ENCODE measurements around the gene BCCIP. TPM values are rescaled to one million over a fixed set of nuclear protein-coding genes. Genes with fewer than 3 reads are reported as not detected.

Gene BCCIP
- total and polyA plus RNA-seq, 8 donors: 18.6 to 40.8 (median 28.3) TPM

GRCh38 chr10:125827133-125827532 lies 3.8 kb downstream of the BCCIP start:
- no peak overlapping the region for H3K27ac ChIP-seq
- H3K4me1 ChIP-seq: peaks cover 21 to 24% (median 23%) of the 10 kb centered on the region in 3 donors
- no peak for FAIRE-seq
- no peaks in the 10 kb centered on the region for H3K9me3 ChIP-seq
- intact Hi-C loops (cut with DNase I): no loop called here
- no peak for DNase-seq
- TF ChIP-seq, protein P1, sequence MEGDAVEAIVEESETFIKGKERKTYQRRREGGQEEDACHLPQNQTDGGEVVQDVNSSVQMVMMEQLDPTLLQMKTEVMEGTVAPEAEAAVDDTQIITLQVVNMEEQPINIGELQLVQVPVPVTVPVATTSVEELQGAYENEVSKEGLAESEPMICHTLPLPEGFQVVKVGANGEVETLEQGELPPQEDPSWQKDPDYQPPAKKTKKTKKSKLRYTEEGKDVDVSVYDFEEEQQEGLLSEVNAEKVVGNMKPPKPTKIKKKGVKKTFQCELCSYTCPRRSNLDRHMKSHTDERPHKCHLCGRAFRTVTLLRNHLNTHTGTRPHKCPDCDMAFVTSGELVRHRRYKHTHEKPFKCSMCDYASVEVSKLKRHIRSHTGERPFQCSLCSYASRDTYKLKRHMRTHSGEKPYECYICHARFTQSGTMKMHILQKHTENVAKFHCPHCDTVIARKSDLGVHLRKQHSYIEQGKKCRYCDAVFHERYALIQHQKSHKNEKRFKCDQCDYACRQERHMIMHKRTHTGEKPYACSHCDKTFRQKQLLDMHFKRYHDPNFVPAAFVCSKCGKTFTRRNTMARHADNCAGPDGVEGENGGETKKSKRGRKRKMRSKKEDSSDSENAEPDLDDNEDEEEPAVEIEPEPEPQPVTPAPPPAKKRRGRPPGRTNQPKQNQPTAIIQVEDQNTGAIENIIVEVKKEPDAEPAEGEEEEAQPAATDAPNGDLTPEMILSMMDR (IDR thresholded peaks at IDR 0.05): no peak
- H3K4me3 ChIP-seq: no peak overlapping the region
- peaks cover 0 to 36% (median 21%) of the 10 kb centered on the region in 3 donors for H3K36me3 ChIP-seq
- ATAC-seq: no peak
- 86 to 93% methylated on average over 2 of the region's 2 CpGs for WGBS, 2 donors
- no peaks in the 10 kb centered on the region for H3K27me3 ChIP-seq

DNA sequence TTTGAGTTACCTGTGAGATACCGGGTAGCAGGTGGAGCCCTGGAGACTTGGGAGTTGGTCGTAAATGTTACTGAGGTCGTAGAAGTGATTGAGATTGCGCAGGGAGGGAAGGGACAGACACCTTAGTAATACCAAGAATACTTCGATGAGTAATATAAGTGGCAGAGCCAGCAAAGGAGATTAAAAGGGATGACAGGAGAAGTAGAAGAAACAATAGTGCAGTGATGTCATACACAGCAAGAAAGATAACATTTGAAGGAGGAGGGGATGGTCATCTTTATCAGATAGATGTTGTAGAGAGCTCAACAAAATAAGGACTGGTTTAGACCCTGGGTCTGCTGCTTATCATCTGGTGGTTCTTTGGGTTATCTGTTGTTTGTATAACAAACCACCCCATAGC lies 5.0 kb downstream of the BCCIP start:
- intact Hi-C loops (cut with DNase I): no loop called here
- WGBS, 2 donors: 95 to 96% methylated on average over 5 of the region's 5 CpGs

DNA sequence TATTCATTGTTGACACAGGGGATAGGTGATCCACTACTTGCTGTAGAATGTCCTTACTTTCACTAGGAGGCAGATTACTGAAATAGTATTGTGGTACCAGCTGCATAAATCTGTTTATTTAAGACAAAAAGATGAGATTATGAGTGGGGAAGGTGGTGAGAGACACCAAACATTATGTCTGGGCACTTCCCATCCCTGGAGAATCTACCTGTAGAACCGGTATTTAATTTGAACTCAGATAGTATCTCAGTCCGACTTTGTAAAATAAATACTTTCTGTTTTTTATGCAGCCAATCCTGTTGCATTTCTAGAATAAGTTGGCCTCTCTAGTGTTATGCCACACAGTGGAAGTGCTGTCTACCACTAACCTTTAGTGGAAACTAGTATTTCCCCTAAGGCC lies 13.4 kb downstream of the BCCIP start:
- FAIRE-seq (no peak), ATAC-seq (no peak), DNase-seq (no peak)
- TF ChIP-seq, protein P1 (IDR thresholded peaks at IDR 0.05): no peak
- intact Hi-C loops (cut with DNase I): no loop called here
- peaks cover 0 to 3% (median 0%) of the 10 kb centered on the region in 3 donors for H3K4me1 ChIP-seq
- H3K27ac ChIP-seq: no peak overlapping the region
- peaks cover 5 to 77% (median 40%) of the 10 kb centered on the region in 3 donors for H3K36me3 ChIP-seq
- no peaks in the 10 kb centered on the region for H3K9me3 ChIP-seq
- 28 to 39% methylated on average over 2 of the region's 2 CpGs for whole genome bisulfite sequencing, 2 donors
- no peaks in the 10 kb centered on the region for H3K27me3 ChIP-seq
- no peak overlapping the region for H3K4me3 ChIP-seq

More for the DNA sequence above, 5.0 kb downstream of the BCCIP start:
- H3K27me3 ChIP-seq: no peaks in the 10 kb centered on the region
- no peak for FAIRE-seq
- no peak for DNase-seq
- ATAC-seq: no peak
- H3K4me3 ChIP-seq: no peak overlapping the region
- peaks cover 0 to 46% (median 21%) of the 10 kb centered on the region in 3 donors for H3K36me3 ChIP-seq
- H3K4me1 ChIP-seq: peaks cover 17 to 24% (median 21%) of the 10 kb centered on the region in 3 donors
- H3K9me3 ChIP-seq: no peaks in the 10 kb centered on the region
- TF ChIP-seq, protein P1 (IDR thresholded peaks at IDR 0.05): no peak
- H3K27ac ChIP-seq: no peak overlapping the region

- intact Hi-C loops (cut with DNase I): no loop called here
- ATAC-seq: peak in 3 of 4 donors; percentile 39 to 76 (median 54)
- WGBS, 2 donors: 46 to 53% methylated on average over 9 of the region's 9 CpGs
- peak in 3 of 6 donors; percentile 27 to 45 (median 41) for DNase-seq
- Histone ChIP-seq H3K27ac (peak overlapping the region in 3 of 4 donors; percentile 5 to 35 (median 7)), H3K4me3 (no peak overlapping the region), H3K9me3 (no peaks in the 10 kb centered on the region), H3K36me3 (peaks cover 5 to 59% (median 34%) of the 10 kb centered on the region in 3 donors), H3K4me1 (peaks cover under 1 to 8% (median 6%) of the 10 kb centered on the region in 3 donors), H3K27me3 (no peaks in the 10 kb centered on the region)
- FAIRE-seq: no peak
- TF ChIP-seq, protein P1 (IDR thresholded peaks at IDR 0.05): no peak
These were observed 15.6 kb downstream of the BCCIP start for GRCh38 chr10:125838802-125839575.

DNA sequence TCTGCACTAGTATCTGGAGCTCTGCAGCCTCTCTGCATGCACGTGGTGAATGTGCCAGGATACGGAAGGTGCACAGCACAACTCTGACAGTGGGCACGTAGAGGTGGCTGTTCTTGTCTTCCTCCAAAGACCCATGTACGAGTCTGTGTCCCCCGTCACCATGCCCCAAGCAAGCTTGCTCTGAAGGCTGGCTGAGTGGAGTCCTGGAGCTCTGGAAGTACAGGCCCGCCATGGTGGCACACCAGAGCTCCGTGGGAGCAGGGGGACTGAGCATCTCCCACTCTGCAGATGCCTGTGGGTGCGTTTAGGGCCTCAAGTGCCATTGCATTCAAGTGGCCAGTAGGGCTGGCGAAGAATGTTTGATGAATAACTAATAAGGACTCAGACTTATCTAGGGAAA lies 17.1 kb downstream of the BCCIP start:
- Histone ChIP-seq H3K27ac (peak overlapping the region in 1 of 4 donors; percentile 5), H3K27me3 (no peaks in the 10 kb centered on the region), H3K36me3 (peaks cover 5 to 55% (median 28%) of the 10 kb centered on the region in 3 donors), H3K9me3 (no peaks in the 10 kb centered on the region), H3K4me3 (no peak overlapping the region), H3K4me1 (peaks cover 14 to 22% (median 18%) of the 10 kb centered on the region in 3 donors)
- WGBS, 2 donors: 92 to 93% methylated on average over 9 of the region's 9 CpGs
- ATAC-seq (no peak), FAIRE-seq (no peak), DNase-seq (no peak)
- TF ChIP-seq, protein P1 (IDR thresholded peaks at IDR 0.05): no peak
- intact Hi-C loops (cut with DNase I): no loop called here

Measured in pancreas (tissue), 10 donors.